ENCODE results near the gene FREY1. TPM values are rescaled to one million over a fixed set of nuclear protein-coding genes. Genes with fewer than 3 reads are reported as not detected.

Gene FREY1
- total and polyA plus RNA-seq, 2 donors (not counting 1 experiment from before 2014, with no cell fraction given) = 0.82 to 6.6 TPM

GRCh38 chr11:45927684-45928413 is 20.8 kb upstream of the FREY1 start:
- Mint-ChIP-seq H3K4me3 (peak overlapping the region; percentile 59), H3K4me1 (peaks cover 87% of the 10 kb centered on the region), H3K9me3 (ENCODE audit: insufficient read depth) (no peaks in the 10 kb centered on the region), H3K27me3 (no peaks in the 10 kb centered on the region), H3K27ac (peak overlapping the region; percentile 90)
- Histone ChIP-seq H3K4me3 (ENCODE audit: control extremely low read depth in 1 of 5, extremely low read depth in 1 of 5, insufficient read depth in 1 of 5, low read depth in 2 of 5, low read length in 4 of 5) (no peak overlapping the region), H3K27me3 (replicated peaks in 1 of 4; ENCODE audit: control extremely low read depth in 1 of 4, control insufficient read depth in 3 of 4, insufficient read depth in 4 of 4, low read length in 3 of 4) (no peaks in the 10 kb centered on the region), H3K4me2 (replicated peaks; ENCODE audit: low read depth, low read length, poor library complexity, severe bottlenecking) (peak overlapping the region; percentile 91), H2AFZ (ENCODE audit: insufficient read depth, low read depth, low read length, poor library complexity, severe bottlenecking) (no peak overlapping the region), H3K27ac (ENCODE audit: low read length in 2 of 2) (peak overlapping the region; percentile 24 to 92), H3K9ac (ENCODE audit: low read length) (no peak overlapping the region), H4K20me1 (ENCODE audit: control insufficient read depth, insufficient read depth, low read length, poor library complexity, severe bottlenecking) (peaks cover 37% of the 10 kb centered on the region), H3K79me2 (ENCODE audit: control insufficient read depth, insufficient read depth, low read length) (peaks cover 98% of the 10 kb centered on the region), H3K36me3 (replicated peaks in 1 of 2; ENCODE audit: control extremely low read depth in 1 of 2, control insufficient read depth in 1 of 2, extremely low read depth in 1 of 2, insufficient read depth in 2 of 2, low read length in 1 of 2) (peaks cover 0 to 43% of the 10 kb centered on the region in 2 experiments), H3K4me1 (ENCODE audit: control insufficient read depth in 2 of 2, insufficient read depth in 2 of 2, low read length in 2 of 2) (peaks cover 58 to 86% of the 10 kb centered on the region in 2 donors), H3K9me3 (ENCODE audit: control extremely low read depth in 1 of 3, control insufficient read depth in 2 of 3, insufficient read depth in 1 of 3, low read length in 2 of 3) (no peaks in the 10 kb centered on the region)
- intact Hi-C loops (cut with micrococcal nuclease) = no loop called here
- DNase-seq = peak; percentile 7
- ChIA-PET CTCF (interaction anchor here (1.1 to 2.4 kb wide), 5 partner anchors 9 to 79 kb away, joined by 4 to 10 read pairs (median 4); partner anchors contain the start of gene PEX16), POLR2A (interaction anchor here (0.6 to 2.4 kb wide), 3 partner anchors 10 to 1472 kb away, joined by 3 to 10 read pairs (median 6); partner anchors contain the start of genes CRY2 and PEX16)
- 93% methylated on average over 25 of the region's 27 CpGs for WGBS (ENCODE audit: insufficient coverage)
- no peak for ATAC-seq (ENCODE audit: low read depth)
- TF ChIP-seq EZH2 (IDR thresholded peaks at IDR 0.05; ENCODE audit: borderline replicate concordance, insufficient read depth, low read depth, low read length, poor library complexity, severe bottlenecking) = no peak
- no peak for TF ChIP-seq CTCF (IDR thresholded peaks at IDR 0.05)

- H3K79me2 ChIP-seq (ENCODE audit: control insufficient read depth, insufficient read depth, low read length) = peaks cover 98% of the 10 kb centered on the region
- WGBS (ENCODE audit: insufficient coverage) = 61% methylated on average over 12 of the region's 15 CpGs
- no peak overlapping the region for H3K4me3 ChIP-seq (ENCODE audit: control extremely low read depth in 1 of 5, extremely low read depth in 1 of 5, insufficient read depth in 1 of 5, low read depth in 2 of 5, low read length in 4 of 5)
- H3K4me2 ChIP-seq (replicated peaks; ENCODE audit: low read depth, low read length, poor library complexity, severe bottlenecking) = peak overlapping the region; percentile 91
- ChIA-PET CTCF (interaction anchor here (1.1 to 2.4 kb wide), 5 partner anchors 9 to 79 kb away, joined by 4 to 10 read pairs (median 5); partner anchors contain the start of gene PEX16), POLR2A (interaction anchor here (0.6 to 2.4 kb wide), 5 partner anchors 8 to 81 kb away, joined by 3 to 10 read pairs (median 6); partner anchors contain the start of genes CRY2 and PEX16)
- H3K9ac ChIP-seq (ENCODE audit: low read length) = no peak overlapping the region
- ATAC-seq (ENCODE audit: low read depth) = no peak
- peaks cover 0 to 43% of the 10 kb centered on the region in 2 experiments for H3K36me3 ChIP-seq (replicated peaks in 1 of 2; ENCODE audit: control extremely low read depth in 1 of 2, control insufficient read depth in 1 of 2, extremely low read depth in 1 of 2, insufficient read depth in 2 of 2, low read length in 1 of 2)
- H4K20me1 ChIP-seq (ENCODE audit: control insufficient read depth, insufficient read depth, low read length, poor library complexity, severe bottlenecking) = peaks cover 35% of the 10 kb centered on the region
- H3K27me3 ChIP-seq (replicated peaks in 1 of 4; ENCODE audit: control extremely low read depth in 1 of 4, control insufficient read depth in 3 of 4, insufficient read depth in 4 of 4, low read length in 3 of 4) = no peaks in the 10 kb centered on the region
- peaks cover 58 to 85% of the 10 kb centered on the region in 2 donors for H3K4me1 ChIP-seq (ENCODE audit: control insufficient read depth in 2 of 2, insufficient read depth in 2 of 2, low read length in 2 of 2)
- Mint-ChIP-seq H3K4me1 (peaks cover 82% of the 10 kb centered on the region), H3K9me3 (ENCODE audit: insufficient read depth) (no peaks in the 10 kb centered on the region), H3K4me3 (peak overlapping the region; percentile 16), H3K27me3 (no peaks in the 10 kb centered on the region), H3K27ac (peak overlapping the region; percentile 90)
- intact Hi-C loops (cut with micrococcal nuclease) = no loop called here
- no peaks in the 10 kb centered on the region for H3K9me3 ChIP-seq (ENCODE audit: control extremely low read depth in 1 of 3, control insufficient read depth in 2 of 3, insufficient read depth in 1 of 3, low read length in 2 of 3)
- H2AFZ ChIP-seq (ENCODE audit: insufficient read depth, low read depth, low read length, poor library complexity, severe bottlenecking) = no peak overlapping the region
- TF ChIP-seq EZH2 (IDR thresholded peaks at IDR 0.05; ENCODE audit: borderline replicate concordance, insufficient read depth, low read depth, low read length, poor library complexity, severe bottlenecking) = no peak
- no peak for TF ChIP-seq CTCF (IDR thresholded peaks at IDR 0.05)
- peak; percentile 14 for DNase-seq
- H3K27ac ChIP-seq (ENCODE audit: low read length in 2 of 2) = peak overlapping the region; percentile 24 to 92
These were observed 20.2 kb upstream of the FREY1 start for GRCh38 chr11:45927332-45927683.

Data from B cell (primary cell).